Neural cell (in vitro differentiated cells): ENCODE measurements around the gene OBI1. TPM values are rescaled to one million over a fixed set of nuclear protein-coding genes. Genes with fewer than 3 reads are reported as not detected.

Experiments
- H2AFZ ChIP-seq: fragments of 200-600, 300-800 bp; sonication (generic), shearing (Covaris generic); 2 replicates; pipeline ENCODE4 v1.6.0; 2014; ENCODE audit warnings: low read depth, mild to moderate bottlenecking, antibody characterized with exemption, low read length, moderate library complexity
- H3F3A ChIP-seq: fragments of 200-600 bp; shearing (Covaris generic); 2 replicates; pipeline ENCODE4 v1.6.1; 2016; ENCODE audit warnings: mild to moderate bottlenecking, moderate library complexity, mixed read lengths, antibody characterized with exemption, low read length; ENCODE audit not compliant: insufficient read depth, poor library complexity, severe bottlenecking
- H3K27ac ChIP-seq: fragments of 200-600, 300-800 bp; sonication (generic), shearing (Covaris generic); 2 replicates; pipeline ENCODE4 v1.5.1; 2014; ENCODE audit warnings: mild to moderate bottlenecking, low read length, moderate library complexity
- H3K27me3 ChIP-seq: fragments of 300-800, 200-600 bp; sonication (generic), shearing (Covaris generic); 2 replicates; pipeline ENCODE4 v1.6.0; 2014; ENCODE audit warnings: mild to moderate bottlenecking, low read depth, low read length, moderate library complexity; ENCODE audit not compliant: insufficient read depth
- H3K36me3 ChIP-seq: fragments of 300-800, 200-600 bp; sonication (generic), shearing (Covaris generic); 2 replicates; pipeline ENCODE4 v1.5.1; 2014; ENCODE audit warnings: mild to moderate bottlenecking, antibody characterized with exemption, low read length, moderate library complexity; ENCODE audit not compliant: insufficient read depth
- H3K4me2 ChIP-seq: fragments of 300-800, 200-600 bp; sonication (generic), shearing (Covaris generic); 2 replicates; pipeline ENCODE4 v1.6.0; 2014; ENCODE audit warnings: mild to moderate bottlenecking, low read length
- H3K4me3 ChIP-seq: fragments of 300-800, 200-600 bp; sonication (generic), shearing (Covaris generic); 2 replicates; pipeline ENCODE4 v1.5.1; 2014; ENCODE audit warnings: mild to moderate bottlenecking, low read length, moderate library complexity
- H3K79me2 ChIP-seq: fragments of 200-600 bp; shearing (Covaris generic); replicated peaks from 2 replicates; pipeline ENCODE4 v1.6.0; 2014; ENCODE audit warnings: mild to moderate bottlenecking, low read length, moderate library complexity; ENCODE audit not compliant: insufficient read depth
- H3K9ac ChIP-seq: fragments of 300-800, 200-600 bp; sonication (generic), shearing (Covaris generic); 2 replicates; pipeline ENCODE4 v1.6.1; 2016; ENCODE audit warnings: mild to moderate bottlenecking, low read length, mixed read lengths
- H3K9me2 ChIP-seq: fragments of 200-600 bp; shearing (Covaris generic); 2 replicates; pipeline ENCODE4 v1.6.1; 2016; ENCODE audit warnings: mild to moderate bottlenecking, low read length, mixed read lengths; ENCODE audit not compliant: insufficient read depth
- H3K9me3 ChIP-seq: fragments of 200-600, 300-800 bp; sonication (generic), shearing (Covaris generic); 2 replicates; pipeline ENCODE4 v1.6.1; 2016; ENCODE audit warnings: mild to moderate bottlenecking, mixed run types, low read length, moderate library complexity, mixed read lengths
- H4K20me1 ChIP-seq: fragments of 200-600 bp; shearing (Covaris generic); 2 replicates; pipeline ENCODE4 v1.6.1; 2016; ENCODE audit warnings: mild to moderate bottlenecking, mixed run types; ENCODE audit not compliant: insufficient read depth
- EP300 ChIP-seq: fragments of 450-650 bp; conservative IDR thresholded peaks from 2 replicates; pipeline ENCODE4 v1.6.1; 2014; ENCODE audit warnings: antibody characterized with exemption, mild to moderate bottlenecking, moderate library complexity; ENCODE audit not compliant: poor library complexity, severe bottlenecking
- EZH2 ChIP-seq: fragments of 200-600, 300-800 bp; shearing (Covaris generic), sonication (generic); IDR thresholded peaks from 2 replicates; pipeline ENCODE4 v1.6.1; 2014; ENCODE audit warnings: antibody characterized with exemption, low read length, borderline replicate concordance, mild to moderate bottlenecking; ENCODE audit not compliant: insufficient read depth, poor library complexity, severe bottlenecking
- MXI1 ChIP-seq: fragments of 450-650 bp; conservative IDR thresholded peaks from 2 replicates; pipeline ENCODE4 v1.6.1; 2014; ENCODE audit warnings: antibody characterized with exemption, mild to moderate bottlenecking; ENCODE audit not compliant: poor library complexity, severe bottlenecking
- POLR2AphosphoS5 ChIP-seq: IDR thresholded peaks from 2 replicates; pipeline ENCODE4 v1.6.1; 2012
- RAD21 ChIP-seq: fragments of 450-650 bp; conservative IDR thresholded peaks from 2 replicates; pipeline ENCODE4 v1.6.1; 2014; ENCODE audit warnings: antibody characterized with exemption, mild to moderate bottlenecking, moderate library complexity
- SMC3 ChIP-seq: fragments of 450-650 bp; conservative IDR thresholded peaks from 2 replicates; pipeline ENCODE4 v1.6.1; 2014; ENCODE audit warnings: antibody characterized with exemption, mild to moderate bottlenecking, moderate library complexity; ENCODE audit not compliant: poor library complexity
- TAF1 ChIP-seq: IDR thresholded peaks from 2 replicates; pipeline ENCODE4 v1.6.1; 2012; ENCODE audit warnings: low read depth
- polyA minus RNA-seq: library from RNA; depleted of rRNA, polyadenylated mRNA; stranded (reverse); fragments of >200 nt; gene quantifications from 2 replicates; pipeline ENCODE4 v1.2.3, GENCODE V29; 2014
- polyA plus RNA-seq: library from polyadenylated mRNA; depleted of rRNA; stranded (reverse); fragments of >200 nt; gene quantifications from 2 replicates; pipeline ENCODE4 v1.2.3, GENCODE V29; 2014
- TF ChIP-seq, protein P1 (sequence below): IDR thresholded peaks from 2 replicates; pipeline ENCODE4 v1.6.1; 2012; ENCODE audit warnings: borderline replicate concordance
- TF ChIP-seq, protein P2 (sequence below): fragments of 450-650 bp; IDR thresholded peaks from 2 replicates; pipeline ENCODE4 v1.5.1; 2014; ENCODE audit warnings: antibody characterized with exemption, mild to moderate bottlenecking, moderate library complexity; ENCODE audit not compliant: poor library complexity, severe bottlenecking

The OBI1 gene, protein sequence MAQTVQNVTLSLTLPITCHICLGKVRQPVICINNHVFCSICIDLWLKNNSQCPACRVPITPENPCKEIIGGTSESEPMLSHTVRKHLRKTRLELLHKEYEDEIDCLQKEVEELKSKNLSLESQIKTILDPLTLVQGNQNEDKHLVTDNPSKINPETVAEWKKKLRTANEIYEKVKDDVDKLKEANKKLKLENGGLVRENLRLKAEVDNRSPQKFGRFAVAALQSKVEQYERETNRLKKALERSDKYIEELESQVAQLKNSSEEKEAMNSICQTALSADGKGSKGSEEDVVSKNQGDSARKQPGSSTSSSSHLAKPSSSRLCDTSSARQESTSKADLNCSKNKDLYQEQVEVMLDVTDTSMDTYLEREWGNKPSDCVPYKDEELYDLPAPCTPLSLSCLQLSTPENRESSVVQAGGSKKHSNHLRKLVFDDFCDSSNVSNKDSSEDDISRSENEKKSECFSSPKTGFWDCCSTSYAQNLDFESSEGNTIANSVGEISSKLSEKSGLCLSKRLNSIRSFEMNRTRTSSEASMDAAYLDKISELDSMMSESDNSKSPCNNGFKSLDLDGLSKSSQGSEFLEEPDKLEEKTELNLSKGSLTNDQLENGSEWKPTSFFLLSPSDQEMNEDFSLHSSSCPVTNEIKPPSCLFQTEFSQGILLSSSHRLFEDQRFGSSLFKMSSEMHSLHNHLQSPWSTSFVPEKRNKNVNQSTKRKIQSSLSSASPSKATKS
- polyA plus RNA-seq (40.1 and 40.9 TPM in 2 replicates), polyA minus RNA-seq (75.2 and 84.2 TPM in 2 replicates)

DNA sequence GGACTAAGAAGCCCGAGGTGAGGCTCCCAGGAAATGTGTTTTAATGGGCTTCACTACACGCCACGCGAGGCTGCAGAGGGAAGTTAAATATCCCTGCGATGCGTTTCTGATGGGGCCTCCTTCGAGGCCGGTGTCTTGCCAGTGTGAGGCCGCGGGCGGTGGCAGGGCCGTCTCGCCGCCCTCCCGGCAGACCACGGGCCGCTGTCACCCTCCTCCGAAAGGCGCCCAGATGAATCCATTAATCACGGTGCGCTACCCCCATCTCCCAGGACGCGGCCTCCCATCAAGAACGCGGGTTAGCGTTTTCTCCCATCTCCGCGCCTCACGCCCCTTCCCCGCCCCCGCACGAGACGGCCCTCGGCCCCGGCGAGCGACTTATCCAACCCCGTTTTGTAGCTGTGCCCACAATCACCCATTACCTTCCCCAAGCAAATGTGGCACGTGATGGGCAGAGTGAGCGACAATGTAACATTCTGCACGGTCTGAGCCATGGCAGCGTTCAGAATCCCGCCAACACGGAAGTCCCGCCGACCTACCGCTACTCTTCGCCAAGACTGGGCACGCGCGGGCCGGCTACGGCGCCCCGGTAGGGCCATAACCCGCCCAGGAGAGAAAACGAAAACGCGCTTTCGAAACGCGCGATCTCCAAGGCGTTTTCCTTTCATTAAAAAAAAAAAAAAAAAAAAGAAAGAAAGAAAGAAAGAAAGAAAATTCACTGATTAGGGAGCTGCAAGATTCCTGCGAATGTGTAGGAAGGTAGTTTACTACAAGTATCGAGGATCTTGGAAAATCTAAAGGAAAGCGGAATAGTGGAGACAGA lies at the start of gene OBI1:
Gene OBI1 (minus strand): TSS at position 526 of the 820 bp plus-strand sequence. CDS start 35 bp downstream, at position 491.
- H3K27ac ChIP-seq = peak within 1 kb of the TSS; percentile 78
- H4K20me1 ChIP-seq = no peaks in the 10 kb centered on the region
- H3F3A ChIP-seq = no peaks in the 10 kb centered on the region
- peak within 1 kb of the TSS; percentile 93 for H3K4me3 ChIP-seq
- H3K79me2 ChIP-seq = peaks cover 40% of the 10 kb centered on the region
- TF ChIP-seq RAD21 = peak; percentile 41
- peak; percentile 90 for TF ChIP-seq POLR2AphosphoS5
- TF ChIP-seq SMC3 = peak; percentile 62
- TF ChIP-seq, protein P1, sequence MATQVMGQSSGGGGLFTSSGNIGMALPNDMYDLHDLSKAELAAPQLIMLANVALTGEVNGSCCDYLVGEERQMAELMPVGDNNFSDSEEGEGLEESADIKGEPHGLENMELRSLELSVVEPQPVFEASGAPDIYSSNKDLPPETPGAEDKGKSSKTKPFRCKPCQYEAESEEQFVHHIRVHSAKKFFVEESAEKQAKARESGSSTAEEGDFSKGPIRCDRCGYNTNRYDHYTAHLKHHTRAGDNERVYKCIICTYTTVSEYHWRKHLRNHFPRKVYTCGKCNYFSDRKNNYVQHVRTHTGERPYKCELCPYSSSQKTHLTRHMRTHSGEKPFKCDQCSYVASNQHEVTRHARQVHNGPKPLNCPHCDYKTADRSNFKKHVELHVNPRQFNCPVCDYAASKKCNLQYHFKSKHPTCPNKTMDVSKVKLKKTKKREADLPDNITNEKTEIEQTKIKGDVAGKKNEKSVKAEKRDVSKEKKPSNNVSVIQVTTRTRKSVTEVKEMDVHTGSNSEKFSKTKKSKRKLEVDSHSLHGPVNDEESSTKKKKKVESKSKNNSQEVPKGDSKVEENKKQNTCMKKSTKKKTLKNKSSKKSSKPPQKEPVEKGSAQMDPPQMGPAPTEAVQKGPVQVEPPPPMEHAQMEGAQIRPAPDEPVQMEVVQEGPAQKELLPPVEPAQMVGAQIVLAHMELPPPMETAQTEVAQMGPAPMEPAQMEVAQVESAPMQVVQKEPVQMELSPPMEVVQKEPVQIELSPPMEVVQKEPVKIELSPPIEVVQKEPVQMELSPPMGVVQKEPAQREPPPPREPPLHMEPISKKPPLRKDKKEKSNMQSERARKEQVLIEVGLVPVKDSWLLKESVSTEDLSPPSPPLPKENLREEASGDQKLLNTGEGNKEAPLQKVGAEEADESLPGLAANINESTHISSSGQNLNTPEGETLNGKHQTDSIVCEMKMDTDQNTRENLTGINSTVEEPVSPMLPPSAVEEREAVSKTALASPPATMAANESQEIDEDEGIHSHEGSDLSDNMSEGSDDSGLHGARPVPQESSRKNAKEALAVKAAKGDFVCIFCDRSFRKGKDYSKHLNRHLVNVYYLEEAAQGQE = peak; percentile 83
- TF ChIP-seq MXI1 = peak; percentile 95
- no peak for TF ChIP-seq EZH2
- TF ChIP-seq, protein P2, sequence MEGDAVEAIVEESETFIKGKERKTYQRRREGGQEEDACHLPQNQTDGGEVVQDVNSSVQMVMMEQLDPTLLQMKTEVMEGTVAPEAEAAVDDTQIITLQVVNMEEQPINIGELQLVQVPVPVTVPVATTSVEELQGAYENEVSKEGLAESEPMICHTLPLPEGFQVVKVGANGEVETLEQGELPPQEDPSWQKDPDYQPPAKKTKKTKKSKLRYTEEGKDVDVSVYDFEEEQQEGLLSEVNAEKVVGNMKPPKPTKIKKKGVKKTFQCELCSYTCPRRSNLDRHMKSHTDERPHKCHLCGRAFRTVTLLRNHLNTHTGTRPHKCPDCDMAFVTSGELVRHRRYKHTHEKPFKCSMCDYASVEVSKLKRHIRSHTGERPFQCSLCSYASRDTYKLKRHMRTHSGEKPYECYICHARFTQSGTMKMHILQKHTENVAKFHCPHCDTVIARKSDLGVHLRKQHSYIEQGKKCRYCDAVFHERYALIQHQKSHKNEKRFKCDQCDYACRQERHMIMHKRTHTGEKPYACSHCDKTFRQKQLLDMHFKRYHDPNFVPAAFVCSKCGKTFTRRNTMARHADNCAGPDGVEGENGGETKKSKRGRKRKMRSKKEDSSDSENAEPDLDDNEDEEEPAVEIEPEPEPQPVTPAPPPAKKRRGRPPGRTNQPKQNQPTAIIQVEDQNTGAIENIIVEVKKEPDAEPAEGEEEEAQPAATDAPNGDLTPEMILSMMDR = no peak
- peak; percentile 47 for TF ChIP-seq TAF1
- peak; percentile 8 for TF ChIP-seq EP300
- peak within 1 kb of the TSS; percentile 81 for H3K9ac ChIP-seq
- H3K27me3 ChIP-seq = no peaks in the 10 kb centered on the region
- no peaks in the 10 kb centered on the region for H3K9me3 ChIP-seq
- H3K36me3 ChIP-seq = no peaks in the 10 kb centered on the region
- H2AFZ ChIP-seq = peak within 1 kb of the TSS; percentile 86
- H3K9me2 ChIP-seq = no peaks in the 10 kb centered on the region
- H3K4me2 ChIP-seq = peak within 1 kb of the TSS; percentile 98

DNA sequence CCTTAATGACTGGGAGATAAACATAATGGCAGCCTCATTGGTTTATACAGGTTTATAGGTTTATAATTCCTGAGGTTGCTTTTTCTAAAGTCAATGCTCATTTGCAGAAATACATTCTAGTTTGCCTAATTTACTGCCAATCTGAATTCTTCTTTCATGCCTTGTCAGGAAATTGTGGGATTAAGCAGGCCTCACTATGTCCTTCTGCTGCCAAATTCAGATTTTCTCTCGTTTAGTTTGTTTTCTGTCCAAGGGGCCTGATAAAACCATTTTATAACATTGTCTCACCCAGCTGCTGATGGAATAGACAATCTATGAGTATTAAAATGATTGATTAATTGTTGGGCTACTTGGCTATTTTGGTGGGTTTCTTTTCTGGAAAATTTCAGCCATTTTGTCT lies 42.4 kb upstream of the OBI1 start:
- Histone ChIP-seq H3K4me2 (no peak overlapping the region), H3K27me3 (no peaks in the 10 kb centered on the region), H3K9ac (no peak overlapping the region), H3K9me3 (no peaks in the 10 kb centered on the region), H3K4me3 (no peak overlapping the region), H3K36me3 (no peaks in the 10 kb centered on the region), H3K9me2 (no peaks in the 10 kb centered on the region), H4K20me1 (no peaks in the 10 kb centered on the region), H3K79me2 (no peaks in the 10 kb centered on the region), H3F3A (no peaks in the 10 kb centered on the region), H2AFZ (no peak overlapping the region), H3K27ac (no peak overlapping the region)
- TF ChIP-seq, protein P1 = no peak
- TF ChIP-seq EP300 (no peak), RAD21 (no peak), TAF1 (no peak), POLR2AphosphoS5 (no peak), MXI1 (no peak), SMC3 (no peak), EZH2 (no peak)
- TF ChIP-seq, protein P2 = no peak
